Parathyroid adenoma (tissue), 2 donors: ENCODE data around the gene TTC33.

ENCODE experiments used
- H2AFZ ChIP-seq: fragments of 300-600 bp; sonication (generic); one replicate; pipeline ENCODE4 v1.7.0; 2017; ENCODE audit warnings: antibody characterized with exemption, mild to moderate bottlenecking
- H3K27ac ChIP-seq: fragments of 300-600 bp; sonication (generic); one replicate; pipeline ENCODE4 v1.7.0; 2017
- H3K27me3 ChIP-seq: fragments of 300-600 bp; sonication (generic); one replicate; pipeline ENCODE4 v1.7.0; 2017; ENCODE audit warnings: low read length; ENCODE audit not compliant: control insufficient read depth, insufficient read depth
- H3K36me3 ChIP-seq: fragments of 300-600 bp; sonication (generic); one replicate; pipeline ENCODE4 v1.7.0; 2017; ENCODE audit warnings: low read length; ENCODE audit not compliant: control insufficient read depth, insufficient read depth
- H3K4me1 ChIP-seq: fragments of 300-600 bp; sonication (generic); one replicate; pipeline ENCODE4 v1.7.0; 2017; ENCODE audit warnings: control low read depth
- H3K4me2 ChIP-seq: fragments of 300-600 bp; sonication (generic); one replicate; pipeline ENCODE4 v1.7.0; 2017; ENCODE audit warnings: low read length
- H3K4me3 ChIP-seq: fragments of 300-600 bp; sonication (generic); one replicate; pipeline ENCODE4 v1.7.0; 2017; ENCODE audit warnings: low read depth, low read length
- H3K79me2 ChIP-seq: fragments of 300-600 bp; sonication (generic); one replicate; pipeline ENCODE4 v1.7.0; 2017; ENCODE audit warnings: control low read depth
- H3K9ac ChIP-seq: fragments of 300-600 bp; sonication (generic); one replicate; pipeline ENCODE4 v1.7.0; 2017; ENCODE audit warnings: mild to moderate bottlenecking
- H3K9me3 ChIP-seq: fragments of 300-600 bp; sonication (generic); one replicate; pipeline ENCODE4 v1.7.0; 2017; ENCODE audit warnings: low read length; ENCODE audit not compliant: control insufficient read depth
- CTCF ChIP-seq: fragments of 300-600 bp; sonication (generic); IDR thresholded peaks from one replicate; pipeline ENCODE4 v1.7.0; 2017; ENCODE audit warnings: antibody characterized with exemption, mild to moderate bottlenecking
- donor health status: primary hyperparathyroidism.

The TTC33 gene

GRCh38 chr5:40560474-40561110 is 195.2 kb downstream of the TTC33 start:
- Histone ChIP-seq H3K4me1 (no peaks in the 10 kb centered on the region), H3K4me2 (no peak overlapping the region), H3K79me2 (no peaks in the 10 kb centered on the region), H3K9me3 (no peaks in the 10 kb centered on the region), H3K36me3 (no peaks in the 10 kb centered on the region), H3K27ac (no peak overlapping the region), H3K4me3 (no peak overlapping the region), H3K9ac (no peak overlapping the region), H2AFZ (no peak overlapping the region), H3K27me3 (no peaks in the 10 kb centered on the region)
- no peak for TF ChIP-seq CTCF

- Histone ChIP-seq H3K4me3 (no peak overlapping the region), H3K4me2 (no peak overlapping the region), H3K27me3 (no peaks in the 10 kb centered on the region), H3K27ac (no peak overlapping the region), H3K4me1 (no peaks in the 10 kb centered on the region), H3K79me2 (no peaks in the 10 kb centered on the region), H2AFZ (no peak overlapping the region), H3K9ac (no peak overlapping the region), H3K9me3 (no peaks in the 10 kb centered on the region), H3K36me3 (no peaks in the 10 kb centered on the region)
- no peak for TF ChIP-seq CTCF
These were observed 196.5 kb downstream of the TTC33 start for GRCh38 chr5:40559306-40559705.

GRCh38 chr5:40557501-40557900 is 198.3 kb downstream of the TTC33 start:
- H3K9ac ChIP-seq: no peak overlapping the region
- TF ChIP-seq CTCF: no peak
- no peak overlapping the region for H3K27ac ChIP-seq
- no peaks in the 10 kb centered on the region for H3K36me3 ChIP-seq
- H2AFZ ChIP-seq: no peak overlapping the region
- no peaks in the 10 kb centered on the region for H3K79me2 ChIP-seq
- H3K4me1 ChIP-seq: no peaks in the 10 kb centered on the region
- H3K4me2 ChIP-seq: no peak overlapping the region
- H3K4me3 ChIP-seq: no peak overlapping the region
- no peaks in the 10 kb centered on the region for H3K9me3 ChIP-seq
- no peaks in the 10 kb centered on the region for H3K27me3 ChIP-seq

- no peak for TF ChIP-seq CTCF
- H3K27ac ChIP-seq: no peak overlapping the region
- no peak overlapping the region for H3K4me2 ChIP-seq
- H3K9me3 ChIP-seq: no peaks in the 10 kb centered on the region
- no peak overlapping the region for H3K9ac ChIP-seq
- no peaks in the 10 kb centered on the region for H3K79me2 ChIP-seq
- H3K36me3 ChIP-seq: no peaks in the 10 kb centered on the region
- H3K27me3 ChIP-seq: no peaks in the 10 kb centered on the region
- H3K4me1 ChIP-seq: no peaks in the 10 kb centered on the region
- no peak overlapping the region for H2AFZ ChIP-seq
- H3K4me3 ChIP-seq: no peak overlapping the region
These were observed 198.9 kb downstream of the TTC33 start for GRCh38 chr5:40556811-40557210.

GRCh38 chr5:40555886-40556285 is 199.9 kb downstream of the TTC33 start:
- Histone ChIP-seq H3K4me2 (no peak overlapping the region), H3K36me3 (no peaks in the 10 kb centered on the region), H3K9ac (no peak overlapping the region), H3K27ac (no peak overlapping the region), H3K4me1 (no peaks in the 10 kb centered on the region), H2AFZ (no peak overlapping the region), H3K79me2 (no peaks in the 10 kb centered on the region), H3K4me3 (no peak overlapping the region), H3K27me3 (no peaks in the 10 kb centered on the region), H3K9me3 (no peaks in the 10 kb centered on the region)
- no peak for TF ChIP-seq CTCF
